ENCODE results near the gene NSRP1. TPM values are rescaled to one million over a fixed set of nuclear protein-coding genes. Genes with fewer than 3 reads are reported as not detected.

The NSRP1 gene
- total and polyA plus RNA-seq, 2 of the 8 experiments (the other 6 are each of a cell fraction or from before 2014, with no cell fraction given), result 6.1 to 22.4 TPM

DNA sequence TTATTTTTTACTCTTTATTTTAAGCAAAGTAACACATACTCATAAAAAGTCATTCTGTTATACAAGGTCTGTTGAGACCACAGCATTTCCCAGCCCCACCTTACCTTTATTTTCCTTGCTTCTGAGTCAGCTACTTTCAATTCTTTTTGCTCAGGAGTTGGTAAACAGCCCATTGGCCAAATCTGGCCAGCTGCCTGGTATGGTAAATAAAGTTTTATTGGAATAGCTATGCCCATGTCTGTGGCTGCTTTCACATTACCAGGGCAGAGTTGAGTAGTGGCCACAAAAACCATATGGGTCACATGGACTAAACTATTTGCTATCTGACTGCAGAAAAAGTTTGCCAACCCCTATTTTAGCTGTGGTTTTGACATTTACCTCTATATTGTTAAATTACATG lies 3.4 kb upstream of the NSRP1 start:
- no peak overlapping the region for H3K9ac ChIP-seq (replicated peaks in 1 of 4; ENCODE audit: extremely low read depth in 1 of 4, low read depth in 3 of 4, low read length in 3 of 4)
- no peak overlapping the region for H4K91ac ChIP-seq (replicated peaks; ENCODE audit: insufficient read length, low read length)
- H3K4me1 ChIP-seq (replicated peaks in 1 of 4; ENCODE audit: control insufficient read depth in 3 of 4, insufficient read depth in 4 of 4, low read length in 3 of 4), result no peaks in the 10 kb centered on the region
- H4K20me1 ChIP-seq (replicated peaks in 1 of 2; ENCODE audit: control insufficient read depth in 1 of 2, insufficient read depth in 2 of 2, low read length in 2 of 2), result no peaks in the 10 kb centered on the region
- H2BK15ac ChIP-seq (ENCODE audit: low read length), result no peak overlapping the region
- H3K4ac ChIP-seq (replicated peaks; ENCODE audit: insufficient read length, low read depth, low read length), result no peak overlapping the region
- no peak overlapping the region for H3K27ac ChIP-seq (ENCODE audit: low read depth, low read length)
- peaks cover 0 to under 1% (median 0%) of the 10 kb centered on the region in 4 experiments; a peak in 1 of 8 replicates for H3K36me3 ChIP-seq (ENCODE audit: control insufficient read depth in 2 of 4, insufficient read depth in 4 of 4, low read length in 3 of 4)
- no peak overlapping the region for H2AK5ac ChIP-seq (ENCODE audit: low read depth, low read length)
- no peak overlapping the region for H3K18ac ChIP-seq (ENCODE audit: extremely low read depth, low read length)
- no peak overlapping the region for H2BK120ac ChIP-seq (replicated peaks; ENCODE audit: low read depth, low read length)
- CTCF ChIA-PET (ENCODE audit: partially characterized antibody), result interaction anchor here (1.4 to 2.6 kb wide), 3 partner anchors 8 to 99 kb away, joined by 3 to 14 read pairs (median 12); no protein-coding TSS in a partner anchor
- no peak for TF ChIP-seq ASH2L (IDR thresholded peaks at IDR 0.05; ENCODE audit: low read length)
- TF ChIP-seq RXRA (IDR thresholded peaks at IDR 0.05; ENCODE audit: insufficient read depth, low read depth, low read length), result no peak
- TF ChIP-seq POLR2A (IDR thresholded peaks at IDR 0.05; ENCODE audit: control extremely low read depth in 1 of 2, low read depth in 2 of 2, low read length in 2 of 2), result no peak
- TF ChIP-seq JUN (IDR thresholded peaks at IDR 0.05; ENCODE audit: low read depth, low read length), result no peak
- TF ChIP-seq POU5F1 (IDR thresholded peaks at IDR 0.05; ENCODE audit: low read depth, low read length), result no peak
- TF ChIP-seq MAFK (IDR thresholded peaks at IDR 0.05; ENCODE audit: low read depth, low read length), result no peak
- TF ChIP-seq EGR1 (IDR thresholded peaks at IDR 0.05; ENCODE audit: borderline replicate concordance, low read depth, low read length), result no peak
- TF ChIP-seq SAP30 (IDR thresholded peaks at IDR 0.05; ENCODE audit: insufficient read depth, insufficient replicate concordance, low read length), result no peak
- peaks cover 0 to 16% of the 10 kb centered on the region in 2 experiments; a peak in 3 of 4 replicates for H3K79me2 ChIP-seq (ENCODE audit: control insufficient read depth in 1 of 2, insufficient read depth in 2 of 2, low read length in 2 of 2)
- DNase-seq (ENCODE audit: low read depth in 1 of 2, low spot score in 2 of 2), result no peak
- no peak overlapping the region for H2BK12ac ChIP-seq (ENCODE audit: low read depth, low read length)
- H3K56ac ChIP-seq (replicated peaks; ENCODE audit: insufficient read length, low read depth, low read length), result no peak overlapping the region
- no peak overlapping the region for H2AFZ ChIP-seq (ENCODE audit: low read length)
- no peak overlapping the region for H3K23ac ChIP-seq (ENCODE audit: insufficient read length)
- H3K27me3 ChIP-seq (replicated peaks in 1 of 4; ENCODE audit: control insufficient read depth in 3 of 4, extremely low read depth in 1 of 4, insufficient read depth in 3 of 4, low read length in 3 of 4), result no peaks in the 10 kb centered on the region
- H2BK20ac ChIP-seq (ENCODE audit: low read length), result no peak overlapping the region
- no peak overlapping the region for H4K8ac ChIP-seq (ENCODE audit: extremely low read depth, insufficient read depth, low read length)
- peaks cover 5% of the 10 kb centered on the region for H3K23me2 ChIP-seq (ENCODE audit: low read depth, low read length)
- no peak overlapping the region for H3K4me2 ChIP-seq (ENCODE audit: insufficient read depth in 1 of 2, low read depth in 2 of 2, low read length in 2 of 2)
- no peak overlapping the region for H4K5ac ChIP-seq (ENCODE audit: insufficient read length, low read depth, low read length)
- no peak overlapping the region for H3K4me3 ChIP-seq (ENCODE audit: extremely low read depth in 1 of 4, insufficient read depth in 2 of 4, low read depth in 3 of 4, low read length in 4 of 4)
- POLR2A ChIA-PET (ENCODE audit: partially characterized antibody), result interaction anchor here (1.6 kb wide), 1 partner anchor 8 kb away, joined by 5 read pairs; no protein-coding TSS in a partner anchor
- no peaks in the 10 kb centered on the region for H3K79me1 ChIP-seq (ENCODE audit: low read depth, low read length)
- H2BK5ac ChIP-seq (ENCODE audit: low read depth, low read length), result no peak overlapping the region
- H3K9me3 ChIP-seq (ENCODE audit: insufficient read depth in 2 of 2, low read depth in 1 of 2, low read length in 1 of 2), result no peaks in the 10 kb centered on the region
- no peak overlapping the region for H3K14ac ChIP-seq (ENCODE audit: insufficient read length)
- no peak for FAIRE-seq
